Measurements from ENCODE around the gene FAM210A. TPM values are rescaled to one million over a fixed set of nuclear protein-coding genes. Genes with fewer than 3 reads are reported as not detected.

The FAM210A gene
- total and polyA plus RNA-seq, 2 experiments from 2014 or later = 17.2 to 17.9 TPM

- H3K36me3 Mint-ChIP-seq (ENCODE audit: low read depth) = peaks cover 72% of the 10 kb centered on the region
Measured at GRCh38 chr18:13762690-13763439, 36.5 kb upstream of the FAM210A start.

More at GRCh38 chr18:13762690-13763439, 36.5 kb upstream of the FAM210A start:
- Histone ChIP-seq H3K36me3 (ENCODE audit: insufficient read depth) (no peaks in the 10 kb centered on the region), H3K79me2 (replicated peaks; ENCODE audit: insufficient read depth) (no peaks in the 10 kb centered on the region), H3F3A (replicated peaks; ENCODE audit: low read depth) (no peaks in the 10 kb centered on the region), H2AFZ (no peak overlapping the region), H3K27me3 (ENCODE audit: insufficient read depth) (no peaks in the 10 kb centered on the region), H3K4me3 (no peak overlapping the region), H4K20me1 (replicated peaks; ENCODE audit: insufficient read depth) (no peaks in the 10 kb centered on the region), H3K9me2 (ENCODE audit: insufficient read depth) (peaks cover 3% of the 10 kb centered on the region; the same call in 1 of the 2 replicates), H3K27ac (ENCODE audit: low read depth) (no peak overlapping the region), H3K4me1 (ENCODE audit: insufficient read depth) (no peaks in the 10 kb centered on the region), H3K4me2 (no peak overlapping the region)
- DNase-seq (ENCODE audit: low spot score) = no peak
- H3K27ac Mint-ChIP-seq = no peak overlapping the region
- H3K4me1 Mint-ChIP-seq = no peaks in the 10 kb centered on the region
- TF ChIP-seq JUNB (IDR thresholded peaks at IDR 0.05; ENCODE audit: unreplicated experiment) = no peak
- no peak for TF ChIP-seq POLR2AphosphoS5 (IDR thresholded peaks at IDR 0.05; ENCODE audit: low read depth)
- TF ChIP-seq REST (IDR thresholded peaks at IDR 0.05; ENCODE audit: unreplicated experiment) = no peak
- no peak for TF ChIP-seq CREB1 (CRISPR knock-in tag; IDR thresholded peaks at IDR 0.05; ENCODE audit: low read depth)
- no peak for TF ChIP-seq EZH2 (IDR thresholded peaks at IDR 0.05; ENCODE audit: low read depth, unreplicated experiment)
- no peak for TF ChIP-seq ETS1 (IDR thresholded peaks at IDR 0.05)
- no peak for TF ChIP-seq STAT1 (IDR thresholded peaks at IDR 0.05; ENCODE audit: unreplicated experiment)
- TF ChIP-seq ZNF114 (CRISPR knock-in tag; IDR thresholded peaks at IDR 0.05) = no peak
- no peak for TF ChIP-seq CTCF (conservative IDR thresholded peaks at IDR 0.05; ENCODE audit: low read depth in 2 of 2)
- no peak for TF ChIP-seq ZNF331 (CRISPR knock-in tag; IDR thresholded peaks at IDR 0.05; ENCODE audit: low read depth)
- H3K9me3 Mint-ChIP-seq = peaks cover 42% of the 10 kb centered on the region
- H3K27me3 Mint-ChIP-seq (ENCODE audit: insufficient read depth, low read depth, poor library complexity) = peaks cover 2% of the 10 kb centered on the region
- no peak overlapping the region for H3K4me3 Mint-ChIP-seq
- ATAC-seq = no peak

Data from GM23338 (cell line).